NB4 (cell line): ENCODE data around the gene RGL3.
A peak's percentile ranks its signal among the peaks of the same experiment; 100 is the strongest.

ENCODE experiments used
- CTCF ChIP-seq: IDR thresholded peaks from one replicate; pipeline ENCODE4 v1.5.1; 2012; ENCODE audit warnings: low read depth, low read length
- POLR2A ChIP-seq: IDR thresholded peaks from 2 replicates; pipeline ENCODE4 v1.6.1; 2011; ENCODE audit warnings: mild to moderate bottlenecking; ENCODE audit not compliant: insufficient read length; ENCODE audit errors: extremely low read depth

GRCh38 chr19:11374433-11375142 lies 44.5 kb downstream of the RGL3 start, which contains the start of gene SWSAP1:
- TF ChIP-seq CTCF (no peak), POLR2A (peak; percentile 63)
